Pancreas (tissue), 10 donors: ENCODE data around the gene CAPN2. TPM values are rescaled to one million over a fixed set of nuclear protein-coding genes. Genes with fewer than 3 reads are reported as not detected.

ENCODE experiments used
- ATAC-seq, 4 donors: fragments of 200-7000 bp; cut with Tn5 transposase; one replicate each; pipeline versions ENCODE4 v1.8.0 to v1.9.1; 2020; ENCODE audit warnings: mild to moderate bottlenecking in 4 of 4, moderate library complexity in 4 of 4
- DNase-seq, 6 donors: peaks; one replicate each; pipeline ENCODE4 v3.0.0-alpha.2; 2020
- FAIRE-seq: peaks from 2 replicates; lab custom pipeline; 2012; peaks lifted over from hg19 to GRCh38; lab: Jason Lieb, UNC
- H3K27ac ChIP-seq, 4 donors: fragments of 200-600 bp; sonication (generic); 1 replicate in 3 of 4; 2 replicates in 1 of 4; pipeline versions ENCODE4 v1.5.0 to v1.8.0; 2020
- H3K27me3 ChIP-seq, 4 donors: fragments of 200-600 bp; one replicate each; pipeline ENCODE4 v1.8.0; 2021
- H3K36me3 ChIP-seq, 3 donors: fragments of 200-600 bp; sonication (generic) in 1 of 3; one replicate each; pipeline versions ENCODE4 v1.5.0 to v1.8.0; 2020 to 2021
- H3K4me1 ChIP-seq, 3 donors: fragments of 200-600 bp; one replicate each; pipeline ENCODE4 v1.8.0; 2021
- H3K4me3 ChIP-seq, 4 donors: fragments of 200-600 bp; sonication (generic) in 2 of 4; one replicate each; pipeline versions ENCODE4 v1.5.0 to v1.8.0; 2020 to 2021
- H3K9me3 ChIP-seq, 4 donors: fragments of 200-600 bp; one replicate each; pipeline ENCODE4 v1.8.0; 2021
- CTCF ChIP-seq, 4 donors: fragments of 200-600 bp; sonication (generic) in 3 of 4; IDR thresholded peaks; one replicate each; pipeline versions ENCODE4 v1.5.0 to v1.8.0; 2021; ENCODE audit warnings: antibody characterized with exemption in 4 of 4
- WGBS, 2 donors: extraction: QIAGEN DNeasy Blood & Tissue Kit; methylation state at CpG; one replicate each; pipeline ENCODE4 v1.1.7; 2013; 5-methylcytosine and 5-hydroxymethylcytosine counted together
- intact Hi-C, 3 donors: fragments of 100-400 bp; cut with DNase I; formaldehyde crosslinking; loops; one replicate each; pipeline versions ENCODE4 v1.11.1 to v1.14.2; 2022
- polyA plus RNA-seq, 2 donors: library from polyadenylated mRNA; stranded (reverse); fragments of 200-250 nt; gene quantifications; one replicate each; pipeline ENCODE4 v1.2.3, GENCODE V29; 2013
- total RNA-seq, 6 donors: library from RNA; stranded (reverse); fragmentation: NEBNext Ultra II Directional in 4 of 6; extraction: Animal tissue kit (Norgen Biotek cat#: 25700) in 4 of 6; gene quantifications; one replicate each; pipeline versions ENCODE4 v1.2.1 to v1.2.4, GENCODE V29; 2021 to 2023
- donor health status: healthy with polysubstance abuse.
- donor health status: DM: no; HTN: no; CAD: no; lungs with moderate emphysema.
- donor health status: DM: no; HTN: no; CAD: no.
- donor health status: control.
- donor health status: control.
- donor health status: Bipolar disorder and iron deficiency.
- donor health status: DM: yes; HTN: yes; CAD: no.
- donor health status: DM: no; HTN: no; CAD: no.
- donor health status: DM: no; HTN: no; CAD: no.
- donor health status: DM: yes; HTN: yes; CAD: no.

CAPN2 gene
- total and polyA plus RNA-seq, 8 donors = 48.2 to 90.0 (median 55.7) TPM

DNA sequence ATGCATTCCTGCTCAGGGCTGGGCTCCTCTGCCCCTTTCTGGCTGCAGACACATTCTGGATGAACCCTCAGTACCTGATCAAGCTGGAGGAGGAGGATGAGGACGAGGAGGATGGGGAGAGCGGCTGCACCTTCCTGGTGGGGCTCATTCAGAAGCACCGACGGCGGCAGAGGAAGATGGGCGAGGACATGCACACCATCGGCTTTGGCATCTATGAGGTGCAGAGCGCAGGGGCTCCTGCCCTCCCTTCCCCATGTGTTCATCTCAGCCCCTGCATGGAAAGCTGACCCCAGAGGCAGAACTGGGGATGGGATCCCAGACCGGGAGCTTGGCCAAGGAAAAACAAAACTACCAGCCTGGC lies 43.1 kb downstream of the CAPN2 start:
- H3K9me3 ChIP-seq = no peaks in the 10 kb centered on the region

GRCh38 chr1:223755992-223756775 lies 43.8 kb downstream of the CAPN2 start:
- peaks cover 0 to 85% (median 21%) of the 10 kb centered on the region in 3 donors for H3K36me3 ChIP-seq
- no peaks in the 10 kb centered on the region for H3K27me3 ChIP-seq
- H3K4me3 ChIP-seq = no peak overlapping the region
- no peak for DNase-seq
- TF ChIP-seq CTCF (IDR thresholded peaks at IDR 0.05) = no peak
- WGBS, 2 donors = 84 to 86% methylated on average over 13 of the region's 13 CpGs
- H3K27ac ChIP-seq = no peak overlapping the region
- no peaks in the 10 kb centered on the region for H3K9me3 ChIP-seq
- ATAC-seq = no peak
- intact Hi-C loops = no loop called here
- no peaks in the 10 kb centered on the region for H3K4me1 ChIP-seq
- no peak for FAIRE-seq

More for the DNA sequence above, 43.1 kb downstream of the CAPN2 start:
- DNase-seq (no peak), FAIRE-seq (no peak), ATAC-seq (no peak)
- no peak for TF ChIP-seq CTCF (IDR thresholded peaks at IDR 0.05)
- no peaks in the 10 kb centered on the region for H3K4me1 ChIP-seq
- peaks cover 0 to 85% (median 25%) of the 10 kb centered on the region in 3 donors for H3K36me3 ChIP-seq
- intact Hi-C loops = no loop called here
- H3K27me3 ChIP-seq = no peaks in the 10 kb centered on the region
- H3K27ac ChIP-seq = no peak overlapping the region
- WGBS, 2 donors = 90 to 95% methylated on average over 9 of the region's 9 CpGs
- H3K4me3 ChIP-seq = no peak overlapping the region

- WGBS, 2 donors = 89 to 90% methylated on average over 19 to 20 of the region's 20 CpGs
- intact Hi-C loops = no loop called here
- no peak for DNase-seq
- no peak for TF ChIP-seq CTCF (IDR thresholded peaks at IDR 0.05)
- H3K4me3 ChIP-seq = no peak overlapping the region
- peaks cover 0 to 81% (median 15%) of the 10 kb centered on the region in 3 donors for H3K36me3 ChIP-seq
- FAIRE-seq = no peak
- no peaks in the 10 kb centered on the region for H3K27me3 ChIP-seq
- no peaks in the 10 kb centered on the region for H3K9me3 ChIP-seq
- ATAC-seq = no peak
- no peaks in the 10 kb centered on the region for H3K4me1 ChIP-seq
- H3K27ac ChIP-seq = no peak overlapping the region
Measured at GRCh38 chr1:223756806-223757700, 44.7 kb downstream of the CAPN2 start.

GRCh38 chr1:223758734-223759133 lies 46.4 kb downstream of the CAPN2 start:
- Histone ChIP-seq H3K4me3 (no peak overlapping the region), H3K36me3 (peaks cover 0 to 78% (median 9%) of the 10 kb centered on the region in 3 donors), H3K27me3 (no peaks in the 10 kb centered on the region), H3K27ac (no peak overlapping the region), H3K4me1 (no peaks in the 10 kb centered on the region), H3K9me3 (no peaks in the 10 kb centered on the region)
- FAIRE-seq (no peak), DNase-seq (no peak), ATAC-seq (no peak)
- no peak for TF ChIP-seq CTCF (IDR thresholded peaks at IDR 0.05)
- intact Hi-C loops = no loop called here
- WGBS, 2 donors = 92 to 95% methylated on average over 9 of the region's 9 CpGs
